PC-9 (cell line): Measurements from ENCODE around the gene SMIM36.

Experiments used
- EZH2 ChIP-seq: fragments of 200-600 bp; sonication (generic); IDR thresholded peaks from 2 replicates; pipeline ENCODE4 v1.8.0; 2017; ENCODE audit warnings: antibody characterized with exemption, low read depth
- TF ChIP-seq, protein P1 (sequence below): fragments of 200-600 bp; sonication (generic); conservative IDR thresholded peaks from 2 replicates; pipeline ENCODE4 v1.6.1; 2017; ENCODE audit warnings: mixed run types, antibody characterized with exemption, mild to moderate bottlenecking, moderate library complexity

GRCh38 chr17:55546991-55547664 lies 35.9 kb upstream of the SMIM36 start:
- TF ChIP-seq, protein P1, sequence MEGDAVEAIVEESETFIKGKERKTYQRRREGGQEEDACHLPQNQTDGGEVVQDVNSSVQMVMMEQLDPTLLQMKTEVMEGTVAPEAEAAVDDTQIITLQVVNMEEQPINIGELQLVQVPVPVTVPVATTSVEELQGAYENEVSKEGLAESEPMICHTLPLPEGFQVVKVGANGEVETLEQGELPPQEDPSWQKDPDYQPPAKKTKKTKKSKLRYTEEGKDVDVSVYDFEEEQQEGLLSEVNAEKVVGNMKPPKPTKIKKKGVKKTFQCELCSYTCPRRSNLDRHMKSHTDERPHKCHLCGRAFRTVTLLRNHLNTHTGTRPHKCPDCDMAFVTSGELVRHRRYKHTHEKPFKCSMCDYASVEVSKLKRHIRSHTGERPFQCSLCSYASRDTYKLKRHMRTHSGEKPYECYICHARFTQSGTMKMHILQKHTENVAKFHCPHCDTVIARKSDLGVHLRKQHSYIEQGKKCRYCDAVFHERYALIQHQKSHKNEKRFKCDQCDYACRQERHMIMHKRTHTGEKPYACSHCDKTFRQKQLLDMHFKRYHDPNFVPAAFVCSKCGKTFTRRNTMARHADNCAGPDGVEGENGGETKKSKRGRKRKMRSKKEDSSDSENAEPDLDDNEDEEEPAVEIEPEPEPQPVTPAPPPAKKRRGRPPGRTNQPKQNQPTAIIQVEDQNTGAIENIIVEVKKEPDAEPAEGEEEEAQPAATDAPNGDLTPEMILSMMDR, result no peak
- no peak for TF ChIP-seq EZH2
